HG02588 (cell line): ENCODE data around the gene COX10.
A peak's percentile ranks its signal among the peaks of the same experiment; 100 is the strongest.
"Not testable (repeated sequence)": the region's sequence is repeated elsewhere in the genome, so short reads cannot be mapped to it uniquely, and the experiment has no call there.

Experiments used
- ATAC-seq: cut with Tn5 transposase; IDR thresholded peaks from one replicate; pipeline ENCODE4 v1.9.1; 2021; ENCODE audit warnings: mild to moderate bottlenecking, moderate library complexity; ENCODE audit not compliant: unreplicated experiment

COX10 gene

DNA sequence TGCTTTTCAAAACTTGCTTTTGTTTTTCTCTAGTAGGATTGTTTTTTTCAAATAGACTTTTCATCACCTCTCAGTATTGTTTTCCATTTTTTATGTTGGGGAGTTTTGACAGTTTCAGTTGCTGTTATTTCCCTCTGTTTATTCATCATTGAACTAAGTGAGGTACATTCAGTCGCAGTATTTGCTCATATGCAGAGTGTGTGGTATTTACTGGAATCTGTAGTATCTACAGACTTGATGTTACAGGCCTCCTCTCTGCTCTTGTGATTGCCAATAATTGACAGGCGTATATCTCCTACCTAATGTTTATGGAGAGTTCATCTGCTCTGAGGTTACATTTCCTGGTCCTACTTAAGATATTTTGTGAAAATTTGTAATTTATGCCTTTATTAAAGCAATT lies 49.6 kb downstream of the COX10 start:
- peak; percentile 84 for ATAC-seq

GRCh38 chr17:14119546-14119945 lies 50.2 kb downstream of the COX10 start:
- no peak for ATAC-seq

DNA sequence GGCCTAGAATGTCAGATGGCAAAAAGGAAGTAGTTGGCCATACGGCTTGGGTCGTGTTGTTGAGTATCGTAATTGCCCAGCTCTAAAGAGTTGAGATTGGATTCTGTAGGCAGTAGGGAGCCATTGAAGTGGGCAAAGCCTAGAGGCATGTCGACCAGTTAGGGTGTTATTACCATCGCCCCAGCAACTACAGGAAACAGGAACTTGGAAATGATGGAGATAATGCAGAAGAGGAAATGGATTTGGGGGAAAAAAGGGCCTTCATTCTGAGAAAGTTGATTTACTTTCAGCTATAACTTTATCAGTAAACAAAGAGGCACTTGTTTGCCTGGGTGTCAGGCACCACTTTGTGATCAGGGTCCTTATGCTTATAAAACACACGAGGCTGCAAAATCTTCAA lies 52.6 kb downstream of the COX10 start:
- no peak for ATAC-seq

DNA sequence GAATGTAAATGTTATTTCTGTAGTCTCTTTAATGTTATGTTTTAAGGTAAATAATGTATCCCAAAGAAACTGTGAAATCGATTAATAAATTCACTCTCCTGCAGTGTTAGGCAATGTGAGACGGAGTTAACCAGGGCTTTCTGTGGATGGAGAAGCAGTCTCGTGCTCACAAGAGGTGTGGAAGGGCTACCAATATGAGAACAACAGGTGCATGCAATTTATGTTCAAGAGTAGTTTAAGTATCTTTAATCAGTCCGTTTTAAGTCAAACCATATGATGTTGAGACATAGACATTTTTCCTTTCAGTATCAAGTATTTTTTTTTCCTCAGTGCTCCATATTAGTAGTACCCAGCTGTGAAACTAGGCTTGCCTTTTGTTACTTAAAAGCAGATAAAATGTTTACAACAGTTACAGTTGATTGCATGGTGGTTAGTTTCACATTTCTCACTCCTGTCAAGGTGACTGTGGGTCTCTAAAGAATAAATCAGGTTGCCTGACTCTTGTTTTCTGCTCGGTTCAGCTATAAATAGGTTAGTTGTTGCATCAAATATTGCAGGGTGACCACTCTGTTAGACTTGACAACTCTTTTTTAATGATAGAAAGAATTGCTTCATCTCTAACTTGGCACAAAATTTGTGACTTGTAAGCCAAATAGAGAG lies 54.4 kb downstream of the COX10 start:
- no peak for ATAC-seq

DNA sequence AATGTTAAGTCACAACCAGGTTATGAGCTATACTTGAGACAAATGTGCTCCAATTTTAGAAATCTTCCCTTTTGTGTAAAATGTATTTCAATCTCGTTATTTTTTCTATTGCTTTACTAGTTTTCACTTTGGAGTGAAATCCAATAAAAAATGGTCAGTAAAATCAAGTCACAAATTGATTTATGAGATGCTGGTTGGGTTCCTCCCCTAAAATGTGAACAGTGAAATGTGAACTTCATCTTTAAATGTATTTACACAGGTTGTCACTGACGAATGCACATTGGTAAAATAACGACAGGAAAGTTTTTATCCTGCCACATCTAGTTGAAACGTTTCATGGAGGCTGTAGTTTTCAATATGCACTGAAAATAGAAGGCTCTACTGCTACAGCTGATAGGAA lies 55.5 kb downstream of the COX10 start:
- ATAC-seq: no peak

DNA sequence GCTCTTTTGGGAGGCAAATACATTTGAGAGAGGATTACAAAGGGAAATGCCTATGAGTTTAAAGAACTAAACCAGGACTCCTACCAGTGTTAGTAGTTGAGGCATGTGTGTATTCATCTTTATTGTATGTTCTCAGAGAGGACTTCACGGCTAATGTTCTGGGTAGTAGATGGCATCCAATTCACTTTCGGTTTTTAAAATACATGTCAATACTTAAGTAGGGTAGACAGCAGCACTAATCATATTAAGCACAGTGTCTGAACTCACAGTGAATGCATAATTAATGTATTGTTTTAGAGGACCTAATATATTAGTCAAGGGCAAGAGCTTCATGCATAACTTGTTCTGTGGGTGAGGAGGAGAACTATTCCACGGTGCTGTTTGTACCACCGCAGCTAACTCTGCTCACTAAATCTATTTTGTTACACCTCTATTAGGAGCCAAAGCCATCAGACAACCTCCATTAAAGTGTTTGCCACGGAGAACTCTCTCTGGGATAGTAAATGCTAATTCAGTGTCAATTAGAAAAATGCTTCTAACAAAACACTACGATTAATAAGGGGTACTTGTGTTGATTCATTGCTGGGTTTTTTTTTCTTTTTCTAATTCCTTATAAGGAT lies 56.3 kb downstream of the COX10 start:
- ATAC-seq: no peak

- ATAC-seq: no peak
Measured at GRCh38 chr17:14133104-14133503, 63.8 kb downstream of the COX10 start.

DNA sequence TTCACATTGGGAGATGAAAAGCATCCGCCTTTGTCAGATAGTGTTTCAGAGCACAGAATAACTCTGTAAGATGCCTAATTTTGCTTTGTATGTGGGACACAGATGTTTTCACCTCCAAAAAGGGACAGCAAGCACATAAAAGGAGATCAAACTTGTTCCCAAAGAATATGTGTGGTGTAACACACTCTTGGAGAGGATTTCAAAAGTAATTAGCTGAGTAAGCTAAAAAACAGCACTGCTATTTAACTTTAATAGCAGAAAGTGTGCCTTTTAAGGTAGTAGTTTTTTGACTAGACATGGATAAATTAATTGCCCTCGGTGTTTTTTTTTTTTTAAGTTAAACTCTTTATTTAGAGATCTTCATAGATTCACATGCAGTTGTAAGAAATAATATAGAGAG lies 65.2 kb downstream of the COX10 start:
- ATAC-seq: no peak

DNA sequence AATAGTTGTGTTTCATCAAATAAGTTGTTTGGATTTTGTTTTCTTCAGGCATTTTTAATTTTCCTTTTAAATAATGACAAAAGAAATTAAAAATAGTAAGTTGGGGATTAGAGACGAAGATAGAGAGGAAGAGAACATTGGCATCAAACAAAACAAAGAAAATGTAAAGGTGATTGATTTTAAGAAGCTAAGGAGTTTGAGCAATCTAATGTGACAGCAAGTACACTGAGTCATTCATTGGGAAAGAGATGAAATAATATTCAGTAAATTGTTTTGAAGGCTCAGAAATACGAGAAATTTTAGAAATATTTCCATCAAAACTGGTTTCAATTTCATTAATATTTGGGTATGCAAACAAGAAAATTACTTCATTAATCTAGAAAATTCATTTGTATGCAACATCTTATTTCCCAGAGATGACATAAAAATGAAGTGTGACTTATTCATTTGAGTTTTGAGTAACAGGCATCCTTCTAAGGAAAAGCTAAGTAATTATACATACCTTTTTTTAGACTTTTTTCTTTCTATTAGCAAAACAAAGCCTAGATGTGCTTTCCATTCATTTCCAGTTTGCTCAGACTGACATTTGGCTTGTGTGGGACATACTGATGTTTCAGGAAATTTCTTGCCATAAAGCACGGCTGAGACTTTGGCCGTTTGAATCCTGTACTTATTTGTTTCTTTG lies 66.7 kb downstream of the COX10 start:
- ATAC-seq: no peak

- no peak for ATAC-seq
Measured at GRCh38 chr17:14138649-14139048, 69.3 kb downstream of the COX10 start.

DNA sequence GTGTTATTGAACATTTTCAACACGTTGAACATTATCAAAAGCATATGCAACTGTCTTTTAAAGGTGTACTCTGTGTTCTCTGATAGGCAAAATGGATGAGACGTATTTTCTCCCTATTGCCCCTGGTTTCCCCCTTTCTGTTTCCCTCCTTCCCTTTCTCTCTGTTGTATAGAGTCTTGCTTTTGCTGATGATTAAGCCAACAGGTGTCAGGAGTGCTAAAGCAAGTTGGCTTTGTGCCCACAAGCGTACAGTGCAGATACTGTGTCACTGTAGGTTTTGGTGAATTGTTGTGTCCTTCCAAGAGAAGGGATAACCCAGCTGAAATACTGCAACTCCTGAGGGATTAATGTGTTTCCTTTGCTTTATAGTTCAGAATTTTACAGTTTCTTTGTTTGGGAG lies 74.4 kb downstream of the COX10 start:
- no peak for ATAC-seq

DNA sequence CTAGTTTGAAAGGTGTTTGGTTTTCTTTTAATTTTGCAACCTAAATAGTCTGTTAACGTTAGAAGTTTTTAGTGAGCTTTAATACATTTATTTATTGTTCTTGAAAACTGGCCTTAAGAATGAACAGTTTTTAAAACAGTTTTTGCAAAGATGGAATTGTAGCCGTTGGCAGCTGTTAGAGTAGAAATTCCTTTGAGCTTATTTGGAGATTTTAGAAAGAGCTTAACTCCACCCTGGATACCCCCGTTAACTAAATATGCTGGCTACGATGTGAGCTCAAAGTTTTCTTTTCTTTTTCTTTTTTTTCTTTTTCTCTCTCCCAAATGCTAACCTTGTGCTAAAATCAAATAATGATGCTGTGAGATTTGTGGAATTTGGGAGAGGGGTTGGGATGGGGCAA lies 75.2 kb downstream of the COX10 start:
- ATAC-seq: no peak

GRCh38 chr17:14149751-14150150 lies 80.4 kb downstream of the COX10 start:
- no peak for ATAC-seq

GRCh38 chr17:14150619-14151018 lies 81.3 kb downstream of the COX10 start:
- ATAC-seq: no peak

DNA sequence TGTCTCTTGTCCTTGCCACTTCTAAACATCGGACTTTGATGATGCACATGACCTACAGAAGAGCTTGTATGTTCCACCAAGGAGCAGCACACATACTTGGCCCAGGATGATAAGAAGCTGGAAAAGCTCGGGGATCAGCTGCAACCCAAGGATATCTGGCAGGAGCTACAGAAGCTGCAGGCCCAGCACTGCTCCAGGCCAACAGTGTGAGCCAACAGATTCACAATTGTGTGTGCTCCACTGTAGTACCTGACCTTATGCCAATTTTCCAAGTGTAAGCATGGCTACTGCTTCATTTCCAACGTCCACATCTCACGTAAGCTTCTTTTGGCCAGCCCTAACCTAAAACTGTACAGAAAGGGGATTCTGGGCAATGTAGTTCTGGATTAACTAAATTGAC lies 83.4 kb downstream of the COX10 start:
- no peak for ATAC-seq

DNA sequence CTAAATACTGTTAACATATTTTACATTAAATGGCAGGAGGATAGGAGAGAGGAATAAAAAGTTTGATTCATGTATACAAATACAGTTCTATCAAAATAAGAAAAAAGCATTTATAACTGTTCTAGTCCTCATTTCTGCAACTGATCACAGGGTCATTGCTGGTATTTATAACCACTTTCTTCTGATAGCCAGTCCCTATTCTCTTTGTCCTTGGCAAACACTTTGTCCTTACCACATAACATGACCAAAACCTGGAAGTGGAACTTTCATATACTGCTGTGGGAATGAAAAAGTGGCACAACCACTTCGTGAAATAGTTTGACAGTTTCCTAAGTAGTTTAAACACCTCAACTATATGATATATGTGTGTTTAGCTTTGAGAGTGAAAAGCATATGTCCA lies 84.1 kb downstream of the COX10 start:
- no peak for ATAC-seq

DNA sequence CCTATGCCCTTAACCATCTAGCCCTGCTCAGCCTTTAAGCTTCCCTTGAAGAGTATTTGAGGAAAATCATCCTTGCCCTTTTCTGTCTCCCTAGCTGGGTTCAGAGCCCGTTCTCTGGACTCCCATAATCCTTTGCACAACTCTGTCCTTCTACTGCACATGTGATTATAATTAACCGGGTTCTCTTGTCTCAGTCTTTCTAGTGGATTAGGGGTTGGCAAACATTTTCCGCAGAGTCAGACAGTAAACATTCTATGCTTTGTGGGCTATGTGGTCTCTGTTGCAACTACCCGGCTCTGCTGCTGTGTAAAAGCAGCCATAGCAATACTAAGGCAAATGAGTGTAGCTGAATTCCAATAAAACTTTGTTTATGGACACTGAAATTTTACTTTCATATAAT lies 87.4 kb downstream of the COX10 start:
- no peak for ATAC-seq

DNA sequence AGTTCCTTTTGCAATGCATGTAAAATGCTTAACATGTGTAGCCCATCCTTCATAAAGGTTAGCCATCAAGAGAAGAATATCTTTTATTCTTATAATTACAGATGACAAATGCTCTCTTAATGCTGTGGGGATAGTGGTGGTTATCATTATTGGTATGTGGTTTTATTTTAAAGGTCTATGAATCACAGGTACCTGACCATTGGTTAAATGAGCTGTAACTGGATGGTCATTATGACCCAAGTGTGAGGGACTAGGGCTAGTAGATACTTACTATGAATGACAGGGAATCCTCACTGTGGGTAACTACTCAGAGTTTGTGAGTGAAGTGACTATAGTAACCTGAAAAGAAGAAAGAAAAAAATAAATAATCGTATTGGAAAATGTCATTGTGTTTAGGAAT lies 88.5 kb downstream of the COX10 start:
- no peak for ATAC-seq

- ATAC-seq: no peak
Measured at GRCh38 chr17:14158707-14159106, 89.4 kb downstream of the COX10 start.

- no peak for ATAC-seq
Measured at GRCh38 chr17:14161419-14161818, 92.1 kb downstream of the COX10 start.

- no peak for ATAC-seq
Measured at GRCh38 chr17:14165616-14166015, 96.3 kb downstream of the COX10 start.

GRCh38 chr17:14167831-14168230 lies 98.5 kb downstream of the COX10 start:
- not testable (repeated sequence) for ATAC-seq
